EL (cell line): ENCODE results near the gene SRGAP3.
A peak's percentile ranks its signal among the peaks of the same experiment; 100 is the strongest.

Experiments used
- DNase-seq: peaks from one replicate; pipeline ENCODE4 v3.0.0-alpha.2; 2016

The SRGAP3 gene

DNA sequence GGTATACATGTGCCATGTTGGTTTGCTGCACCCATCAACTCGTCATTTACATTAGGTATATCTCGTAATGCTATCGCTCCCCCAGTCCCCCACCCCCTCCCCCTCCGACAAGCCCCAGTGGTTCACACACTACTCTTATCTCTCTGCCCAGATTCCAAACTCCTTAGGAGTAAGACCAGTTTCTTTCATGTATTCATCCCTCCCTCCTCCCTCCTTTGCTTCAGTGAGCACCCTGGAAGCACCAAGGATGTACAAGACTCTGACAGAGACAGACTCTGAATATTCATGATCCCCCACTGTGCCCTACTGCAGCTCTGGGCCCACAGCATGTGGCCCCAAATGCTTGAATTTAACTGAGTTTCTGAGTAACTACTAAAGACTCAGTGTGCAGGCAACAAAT is 172.4 kb downstream of the SRGAP3 start:
- DNase-seq: no peak

DNA sequence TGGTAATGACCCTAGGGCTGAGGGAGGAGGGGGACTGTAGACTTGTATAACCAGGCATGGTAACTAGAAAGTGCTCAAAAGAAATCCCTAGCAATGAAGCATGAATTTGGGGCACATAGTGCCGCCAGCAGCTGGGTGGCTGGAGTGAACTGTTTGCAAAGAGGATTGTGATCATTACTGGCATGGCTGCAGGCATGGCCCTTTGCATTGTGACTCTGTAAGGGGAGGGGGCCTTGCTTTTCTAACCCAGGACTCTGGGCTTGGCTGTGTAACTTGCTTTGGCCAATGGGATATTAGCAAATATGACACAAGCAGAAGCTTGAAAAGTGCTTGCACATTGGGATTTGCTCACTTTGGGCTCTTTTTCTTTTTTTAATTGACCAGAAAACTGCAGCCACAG is 173.7 kb downstream of the SRGAP3 start:
- no peak for DNase-seq

DNA sequence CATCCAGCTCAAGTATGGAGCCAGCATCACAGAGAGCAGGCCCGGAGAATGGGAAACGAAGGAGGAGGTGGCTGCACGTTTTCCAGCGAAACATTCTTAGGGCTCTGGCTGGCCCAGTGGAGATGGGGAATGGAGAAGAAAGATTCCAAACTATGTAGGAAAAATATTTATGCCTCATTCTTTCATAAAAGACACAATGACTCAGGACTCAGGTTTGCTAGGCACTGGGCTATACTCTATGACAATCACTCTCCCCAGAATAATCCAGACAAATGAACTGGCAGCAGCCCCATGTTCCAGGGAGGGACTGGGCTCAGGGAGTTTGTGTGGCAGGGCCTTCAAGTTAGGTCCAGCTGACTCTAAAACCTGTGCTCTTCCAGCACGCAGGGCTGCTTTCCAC is 175.4 kb downstream of the SRGAP3 start:
- DNase-seq: peak; percentile 47

DNA sequence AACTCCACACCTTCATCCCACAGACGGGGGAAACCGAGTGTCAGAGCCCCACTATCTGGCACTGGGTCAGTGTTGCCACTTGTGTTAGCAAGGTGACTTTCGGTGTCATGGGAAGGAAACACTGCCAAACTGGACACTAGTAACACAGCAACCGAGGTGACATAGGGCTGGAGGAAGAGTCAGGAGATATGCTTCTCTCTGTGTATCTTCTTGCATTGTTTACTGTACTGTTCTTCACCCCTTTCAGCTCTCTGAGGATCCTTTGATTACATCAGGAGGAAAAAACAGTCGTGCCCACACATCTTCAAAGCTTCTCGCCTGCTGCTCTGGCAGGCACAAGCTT is 176.8 kb downstream of the SRGAP3 start:
- no peak for DNase-seq

DNA sequence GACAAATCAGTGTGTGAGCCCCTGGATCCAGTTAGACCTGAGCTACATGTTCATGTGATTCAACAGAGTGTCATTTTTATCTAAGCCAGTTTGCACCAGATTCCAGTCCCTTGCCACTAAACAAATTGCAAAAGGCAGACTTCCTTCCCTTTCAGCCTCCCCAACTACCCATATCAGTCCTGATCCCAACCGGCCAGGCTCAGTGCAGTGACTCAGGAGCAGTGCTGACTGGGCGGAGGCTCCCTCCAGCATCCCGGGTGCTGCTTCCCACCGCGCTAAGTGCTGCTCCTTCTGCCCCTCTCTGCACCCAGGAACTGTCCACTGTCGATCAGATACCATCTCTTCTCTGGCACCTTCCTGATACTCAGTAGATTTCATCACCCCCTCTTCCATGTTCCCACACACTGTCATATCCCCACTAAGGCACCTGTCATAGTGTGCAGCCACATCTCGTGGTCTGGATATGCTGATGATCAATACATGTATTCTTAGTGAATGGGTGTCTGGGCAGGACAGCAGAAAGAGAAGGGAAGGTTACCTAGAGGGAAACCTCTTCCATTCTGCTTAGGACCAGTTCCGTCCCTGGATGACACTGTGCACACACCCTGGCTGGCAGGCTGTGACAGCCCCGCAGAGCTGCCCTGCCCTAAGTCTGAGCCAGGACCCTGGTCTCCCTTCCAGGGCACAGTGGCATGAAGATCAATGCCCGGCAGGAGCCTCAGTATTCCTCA is 177.3 kb downstream of the SRGAP3 start:
- no peak for DNase-seq

DNA sequence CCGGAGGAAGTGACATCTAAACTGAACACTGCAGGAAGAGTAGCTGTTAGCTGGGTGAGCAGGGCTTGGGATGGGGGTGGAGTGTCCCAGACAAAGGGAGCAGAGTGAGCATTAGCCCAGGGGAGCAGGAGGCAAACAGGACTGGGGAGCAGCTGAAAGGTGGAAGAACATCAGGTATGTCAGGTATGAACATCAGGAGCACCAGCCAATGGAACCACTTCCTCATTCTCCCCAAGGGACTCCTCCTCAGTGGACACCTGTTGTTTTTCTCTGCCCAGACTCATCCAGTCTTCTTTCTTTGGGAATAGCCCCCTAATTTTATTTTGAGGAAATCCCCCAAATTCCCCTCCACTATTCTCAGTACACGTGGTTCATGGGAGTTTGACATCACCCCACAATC is 178.5 kb downstream of the SRGAP3 start:
- DNase-seq: no peak

DNA sequence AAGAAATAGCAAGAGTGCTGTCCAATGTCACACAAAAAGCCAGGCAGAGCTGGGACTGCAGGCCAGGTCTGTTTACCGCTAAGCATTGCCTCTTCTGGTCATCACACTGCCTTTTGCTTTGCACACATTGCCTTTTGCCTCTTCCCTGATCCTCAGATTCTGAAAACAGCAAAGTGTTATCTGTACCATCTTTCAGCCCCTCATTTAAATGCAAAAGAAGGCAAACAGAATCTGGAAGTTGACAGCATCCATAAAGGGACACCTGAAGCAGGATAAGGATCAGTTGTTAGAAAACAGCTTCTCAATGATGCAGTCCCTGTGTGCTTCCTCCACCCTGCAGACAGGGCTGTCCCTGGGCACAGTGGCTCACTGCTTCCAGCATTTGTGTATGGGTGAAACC is 179.5 kb downstream of the SRGAP3 start:
- no peak for DNase-seq

DNA sequence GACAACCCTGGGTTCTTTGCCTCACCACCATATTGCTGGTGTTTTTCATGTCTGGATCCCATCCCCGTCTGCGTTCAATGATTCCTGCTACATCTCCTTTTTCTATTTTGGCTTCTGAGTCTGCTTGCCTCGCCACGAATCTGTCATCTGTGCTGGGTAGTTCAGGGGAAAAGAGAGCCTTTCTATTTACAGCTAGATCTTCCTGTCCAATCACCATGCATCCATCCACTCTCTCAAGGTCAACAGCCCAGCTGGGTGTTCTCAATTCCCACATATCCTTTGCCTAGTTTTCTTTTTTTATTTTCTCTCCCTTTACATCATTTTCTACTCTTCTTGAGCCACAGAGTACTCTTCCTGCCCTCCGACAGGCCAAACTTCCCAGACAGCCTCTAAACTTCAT is 181.4 kb downstream of the SRGAP3 start:
- DNase-seq: no peak

DNA sequence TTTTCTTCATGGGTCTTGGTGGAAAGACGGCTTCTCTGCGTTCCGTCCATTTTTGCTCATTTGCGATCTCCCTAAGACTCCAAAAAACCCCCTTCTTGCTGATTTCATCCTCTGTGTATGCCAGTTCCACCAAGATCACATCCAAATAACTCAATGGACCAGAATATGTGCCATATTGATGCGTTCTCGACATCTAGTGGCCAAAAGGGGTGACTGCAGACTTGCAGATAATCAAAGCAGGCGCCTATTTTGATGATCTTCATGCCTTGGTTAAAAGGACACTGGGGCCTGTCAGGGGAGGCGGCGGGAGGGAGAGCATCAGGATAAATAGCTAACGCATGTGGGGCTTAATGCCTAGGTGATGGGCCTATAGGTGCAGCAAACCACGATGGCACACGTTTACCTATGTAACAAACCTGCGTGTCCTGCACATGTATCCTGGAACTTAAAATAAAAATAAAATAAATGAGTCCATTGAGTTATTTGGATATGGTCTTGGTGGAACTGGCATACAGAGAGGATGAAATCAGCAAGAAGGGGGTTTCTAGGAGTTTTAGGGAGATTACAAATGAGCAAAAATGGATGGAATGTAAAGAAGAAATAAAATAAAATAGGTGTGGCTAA is 182.0 kb downstream of the SRGAP3 start:
- DNase-seq: peak; percentile 68

DNA sequence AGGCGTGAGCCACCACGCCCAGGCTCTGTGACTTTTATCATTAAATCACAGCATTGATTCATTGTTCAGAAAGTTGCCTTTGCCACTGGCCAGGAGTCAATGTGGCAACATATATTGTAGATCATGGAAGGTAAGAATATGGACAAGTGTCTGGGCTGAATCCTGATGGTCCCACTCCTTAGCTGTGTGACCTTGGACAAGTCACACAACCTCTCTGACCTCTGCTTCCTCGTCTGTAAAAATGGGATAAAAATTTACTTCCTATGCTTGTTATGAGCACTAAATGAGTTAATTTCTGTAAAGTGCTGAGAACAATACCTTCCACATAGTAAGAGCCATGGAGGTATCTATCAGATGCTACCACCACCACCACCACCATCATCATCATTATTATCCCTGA is 182.7 kb downstream of the SRGAP3 start:
- DNase-seq: no peak

DNA sequence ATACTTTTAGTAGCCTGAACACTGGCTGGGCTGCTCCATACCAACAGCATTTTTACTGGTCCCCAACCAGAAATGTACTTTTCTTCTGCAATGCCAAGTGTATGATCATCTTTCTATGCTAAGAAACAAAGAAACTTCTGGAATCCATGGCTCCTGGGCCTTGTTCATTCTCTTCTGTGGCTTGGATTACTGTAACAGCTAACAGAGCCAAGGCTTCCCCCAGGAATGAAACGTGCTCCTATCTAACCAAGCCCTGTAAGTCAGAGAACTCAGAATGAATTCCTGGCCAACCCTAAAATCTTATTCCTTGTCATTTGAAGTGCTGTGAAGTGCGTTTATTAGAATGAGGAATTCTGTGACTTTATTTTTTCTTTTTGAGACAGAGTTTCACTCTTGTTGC is 183.3 kb downstream of the SRGAP3 start:
- DNase-seq: no peak

DNA sequence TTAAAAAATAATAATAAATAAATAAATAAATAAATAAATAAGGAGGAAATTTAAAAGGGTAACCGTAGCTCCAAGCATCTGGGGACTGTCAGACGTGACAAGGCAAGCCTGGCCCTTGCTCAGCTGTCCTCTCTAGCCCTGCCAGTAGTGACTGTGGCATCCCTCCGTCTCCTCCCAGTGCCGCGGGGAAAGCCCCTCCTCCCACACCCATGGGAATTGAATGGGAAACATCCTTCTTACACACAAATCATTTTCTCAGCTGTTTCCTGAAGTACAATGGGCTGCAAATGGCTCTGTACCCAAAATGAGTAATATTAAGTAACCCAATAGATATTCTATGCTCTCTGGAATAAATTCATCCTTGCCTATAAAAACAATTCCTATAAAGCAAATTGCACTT is 184.6 kb downstream of the SRGAP3 start:
- DNase-seq: no peak

DNA sequence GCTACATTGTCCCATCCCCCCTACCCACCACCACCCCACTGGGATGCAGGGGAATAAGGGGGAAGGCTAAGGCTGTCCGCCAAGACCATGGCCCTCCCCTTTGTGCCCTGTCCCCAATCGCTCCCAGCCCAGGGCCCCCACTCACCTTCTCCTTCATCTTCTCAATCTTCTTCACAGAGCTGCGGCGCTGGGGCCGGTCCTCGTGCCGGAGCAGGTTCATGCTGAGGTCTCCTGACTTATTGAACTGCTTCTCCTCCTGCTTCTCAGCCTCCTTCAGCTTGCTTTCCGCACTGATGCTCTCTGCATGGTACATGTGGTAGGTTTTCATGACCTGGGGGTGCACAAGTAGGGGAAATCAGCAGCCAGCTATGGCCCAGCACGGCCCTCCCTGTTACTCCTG is 185.2 kb downstream of the SRGAP3 start:
- DNase-seq: no peak

DNA sequence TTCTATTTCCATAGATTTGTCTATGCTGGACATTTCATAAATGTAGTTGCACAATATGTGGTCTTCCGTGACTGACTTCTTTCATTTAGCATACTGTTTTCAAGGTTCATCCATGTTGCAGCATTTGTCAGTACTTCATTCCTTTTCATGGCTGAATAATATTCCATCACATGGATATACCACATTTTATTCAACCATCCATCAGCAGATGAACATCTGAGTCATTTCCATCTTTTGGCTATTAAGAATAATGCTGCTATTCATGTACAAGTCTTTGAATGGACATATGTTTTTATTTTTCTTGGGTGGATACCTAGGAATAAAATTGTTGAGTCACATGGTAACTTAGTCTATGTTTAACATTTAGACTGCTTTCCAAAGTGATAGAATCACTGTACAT is 186.9 kb downstream of the SRGAP3 start:
- DNase-seq: no peak

DNA sequence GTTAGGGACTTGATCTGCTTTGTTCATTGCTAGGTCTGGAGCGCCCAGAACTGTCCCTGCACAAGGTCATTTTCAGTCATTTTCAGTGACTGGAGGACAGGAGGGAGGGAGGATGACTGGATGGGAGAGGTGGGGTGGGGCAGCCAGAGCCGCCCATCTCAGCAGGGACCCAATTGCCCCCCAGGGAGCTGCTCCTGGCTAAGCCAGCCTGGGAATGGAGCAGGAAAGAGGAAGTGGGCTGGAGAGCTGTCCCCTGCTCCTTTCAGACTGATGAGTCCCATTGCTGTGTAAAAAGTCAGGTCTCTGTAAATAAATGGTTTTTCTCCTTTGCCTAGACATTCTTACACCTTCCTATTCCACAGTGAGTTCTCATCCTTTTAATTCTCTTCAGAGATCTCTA is 187.8 kb downstream of the SRGAP3 start:
- DNase-seq: no peak

DNA sequence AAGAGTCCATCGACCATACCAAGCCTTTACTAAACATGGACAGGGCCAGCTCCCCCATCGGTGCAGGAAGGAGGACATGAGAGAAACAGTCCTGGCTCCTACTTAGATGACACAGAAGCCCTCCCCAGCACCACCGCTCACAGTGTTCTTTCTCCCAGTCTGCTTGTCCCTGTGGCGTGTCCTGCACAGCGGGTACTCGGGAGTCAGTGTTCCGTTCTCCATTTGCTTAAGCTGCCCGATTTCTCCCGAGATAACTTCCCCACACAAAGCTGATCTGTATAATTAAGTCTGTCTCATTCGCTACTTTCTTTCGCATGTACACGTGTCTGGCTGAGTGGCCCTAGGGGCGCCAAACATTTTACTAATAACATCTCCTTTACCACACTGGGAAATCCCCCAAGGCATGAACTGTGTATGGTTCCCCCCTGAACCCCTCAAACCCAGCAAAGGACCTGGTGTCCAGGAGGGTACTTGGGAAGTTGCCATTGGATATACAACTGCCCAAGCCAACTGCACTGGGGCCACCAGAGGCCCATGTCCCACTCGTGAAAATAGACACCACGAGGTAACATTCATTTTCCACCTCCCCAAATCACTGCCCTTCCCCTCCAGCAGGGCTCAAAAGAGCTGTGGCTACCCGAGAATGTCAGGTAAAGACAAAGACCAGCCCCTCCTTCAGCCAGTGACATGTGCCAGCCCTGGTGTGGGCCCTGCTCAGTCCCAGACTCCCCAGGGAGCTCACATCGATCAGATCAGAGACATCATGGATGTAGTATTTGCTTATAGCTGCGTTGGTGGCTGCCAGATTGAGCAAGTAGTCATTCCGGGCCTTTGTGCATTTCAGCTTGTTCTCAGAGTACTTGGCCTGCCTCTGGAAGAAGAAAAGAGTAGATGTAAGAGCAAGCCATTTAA is 189.7 kb downstream of the SRGAP3 start:
- DNase-seq: no peak

DNA sequence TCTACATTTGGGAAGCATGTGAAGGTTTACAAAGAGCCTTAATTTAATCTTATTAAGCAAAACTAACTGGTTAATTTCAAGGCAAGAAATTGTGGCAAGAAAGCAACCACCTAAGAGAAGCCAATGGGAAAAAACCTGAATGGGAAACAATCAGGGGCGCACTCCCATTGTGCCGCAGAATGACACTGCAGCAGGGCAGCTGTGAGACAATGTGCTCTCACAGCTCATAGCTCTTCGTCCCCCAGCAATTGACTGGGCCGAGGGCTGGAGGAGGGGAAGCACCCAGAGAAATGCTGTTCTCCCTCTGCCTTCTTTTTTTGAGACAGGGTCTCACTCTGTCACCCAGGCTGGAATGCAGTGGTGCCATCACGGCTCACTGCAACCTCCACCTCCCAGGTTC is 192.9 kb downstream of the SRGAP3 start:
- no peak for DNase-seq

DNA sequence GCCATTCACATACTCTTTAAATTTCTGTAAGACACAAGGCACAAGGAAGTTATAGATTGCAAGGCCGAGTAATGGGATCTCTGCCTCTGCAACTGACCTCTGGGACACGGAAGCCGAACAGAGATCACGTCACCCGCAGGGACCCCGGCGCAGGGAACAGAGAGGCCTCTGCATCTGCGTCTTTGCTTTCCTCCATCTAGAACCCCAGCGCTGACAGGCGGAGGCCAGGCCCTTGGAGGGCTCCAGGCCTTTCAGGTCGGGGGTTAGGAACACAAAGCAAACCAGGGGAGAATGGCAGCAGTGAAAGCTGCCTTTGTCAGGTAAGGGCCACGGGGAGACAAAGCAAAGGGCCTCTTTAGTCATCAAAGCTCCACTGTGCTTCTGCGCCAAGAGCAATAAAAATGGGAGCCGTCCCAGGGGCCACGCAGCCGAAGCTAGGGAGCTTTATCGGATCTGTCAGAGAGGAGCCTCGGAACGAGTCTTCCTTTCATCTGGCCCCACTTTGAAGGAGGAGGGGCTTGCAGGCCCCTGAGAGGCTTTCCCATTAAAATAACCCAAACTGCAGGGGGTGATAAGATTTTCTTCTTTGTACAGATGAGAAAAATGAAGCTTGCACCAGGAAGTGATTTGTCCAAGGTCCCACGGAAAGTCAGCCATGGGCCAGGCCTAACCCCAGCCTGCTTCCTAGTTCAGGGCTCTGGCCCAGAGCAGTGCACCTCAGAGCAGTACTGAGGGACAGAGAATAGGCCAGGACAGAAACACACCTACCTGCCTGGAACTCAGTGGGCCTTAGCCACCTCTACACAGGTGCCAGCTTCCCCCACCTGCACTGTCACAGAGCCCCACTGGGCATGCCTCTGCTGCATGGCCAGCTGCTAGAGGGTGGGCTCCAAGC is 201.7 kb downstream of the SRGAP3 start:
- DNase-seq: no peak

DNA sequence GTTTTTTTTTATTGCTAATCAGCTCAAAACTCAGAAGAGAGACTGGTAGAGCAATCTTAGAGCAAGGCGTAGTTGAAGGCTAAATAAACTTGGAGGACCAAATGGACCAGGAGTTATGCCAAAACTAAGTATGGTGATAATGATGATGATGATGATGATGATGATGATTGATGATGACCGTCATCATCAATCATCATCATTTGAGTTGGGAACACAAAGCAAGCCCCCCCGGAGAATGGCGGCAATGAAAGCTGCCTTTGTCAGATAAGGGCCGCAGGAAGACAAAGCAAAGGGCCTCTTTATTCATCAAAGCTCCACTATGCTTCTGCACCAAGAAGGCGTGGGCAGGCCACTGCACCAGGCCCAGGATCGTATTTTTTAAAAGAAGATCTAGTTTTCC is 204.1 kb downstream of the SRGAP3 start:
- DNase-seq: no peak

DNA sequence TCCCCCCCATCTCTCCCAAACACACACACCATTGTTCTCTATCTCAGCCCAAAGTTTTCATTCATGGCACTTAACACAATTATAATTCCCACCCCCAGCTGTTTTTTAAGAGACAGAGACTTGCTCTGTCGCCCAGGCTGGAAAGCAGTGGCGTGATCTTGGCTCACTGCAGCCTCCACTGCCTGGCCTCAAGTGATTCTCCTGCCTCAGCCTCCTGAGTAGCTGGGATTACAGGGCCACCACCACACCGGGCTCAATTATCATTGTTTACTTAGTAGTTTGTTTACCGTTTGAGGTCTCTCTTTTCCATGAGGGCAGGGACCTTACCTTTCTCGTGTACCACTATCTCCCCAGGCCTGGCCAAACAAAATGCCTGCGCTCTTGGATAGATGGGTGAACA is 206.4 kb downstream of the SRGAP3 start:
- no peak for DNase-seq

DNA sequence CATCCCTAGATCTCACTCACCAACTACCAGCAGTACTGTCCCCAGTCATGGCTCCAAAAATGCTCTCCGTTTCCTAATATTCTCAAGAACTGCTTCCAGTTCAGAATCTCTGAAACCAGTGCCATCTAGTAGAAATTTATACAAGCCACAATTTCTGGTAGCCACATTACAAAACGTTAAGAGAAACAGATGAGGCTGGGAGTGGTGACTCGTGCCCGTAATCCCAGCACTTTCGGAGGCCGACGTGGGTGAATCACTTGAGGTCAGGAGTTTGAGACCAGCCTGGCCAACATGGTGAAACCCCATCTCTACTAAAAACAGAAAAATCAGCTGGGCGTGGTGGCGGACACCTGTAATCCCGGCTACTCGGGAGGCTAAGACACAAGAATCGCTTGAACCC is 207.8 kb downstream of the SRGAP3 start:
- peak; percentile 16 for DNase-seq

DNA sequence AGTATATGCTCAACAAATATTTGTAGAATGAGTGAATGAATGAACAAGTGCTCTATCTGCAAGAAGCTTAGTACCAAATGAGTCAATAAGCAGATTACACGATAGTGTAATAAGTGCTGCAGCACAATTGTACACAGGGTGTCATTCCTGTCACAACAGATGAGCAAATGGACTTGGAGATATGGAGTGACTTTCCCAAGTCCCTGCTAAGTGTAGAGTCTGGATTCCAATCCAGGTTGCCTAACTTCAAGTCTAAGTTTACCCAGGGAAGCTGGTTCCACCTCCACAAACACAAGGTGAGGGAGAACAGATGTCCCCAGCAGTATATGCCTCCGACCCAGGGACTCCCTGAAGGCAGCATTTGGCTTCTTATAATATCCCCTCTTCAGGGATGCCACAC is 208.4 kb downstream of the SRGAP3 start:
- DNase-seq: no peak

DNA sequence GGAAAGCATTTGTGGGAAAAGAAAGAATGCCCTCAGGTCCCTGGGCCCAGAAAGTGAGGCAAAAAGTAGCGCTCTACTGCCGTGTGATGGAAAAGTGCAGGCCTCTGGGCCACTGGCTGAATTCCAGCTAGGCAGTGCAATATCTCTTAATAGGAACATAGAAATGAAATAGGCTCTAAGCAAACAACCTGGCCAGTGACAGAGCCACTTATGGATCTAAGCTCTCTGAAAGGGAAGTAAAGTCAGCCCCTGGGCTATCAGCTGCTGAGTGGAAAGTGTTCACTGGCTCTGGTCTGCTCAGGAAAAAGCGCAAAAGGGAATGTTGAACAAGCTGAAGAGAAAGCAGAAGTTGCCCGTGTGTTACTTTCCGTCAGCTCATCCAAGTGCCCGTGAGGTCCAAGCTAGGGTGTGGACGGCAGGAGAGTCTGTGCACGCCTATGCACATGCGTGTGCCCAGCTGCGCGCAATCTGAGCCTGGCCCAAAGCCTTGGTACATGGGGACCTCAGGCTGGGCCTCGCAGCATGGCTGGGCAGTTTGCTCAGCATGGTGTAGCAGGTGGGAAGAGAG is 212.2 kb downstream of the SRGAP3 start:
- no peak for DNase-seq
